ENCODE data around the gene CERKL.

CERKL gene

DNA sequence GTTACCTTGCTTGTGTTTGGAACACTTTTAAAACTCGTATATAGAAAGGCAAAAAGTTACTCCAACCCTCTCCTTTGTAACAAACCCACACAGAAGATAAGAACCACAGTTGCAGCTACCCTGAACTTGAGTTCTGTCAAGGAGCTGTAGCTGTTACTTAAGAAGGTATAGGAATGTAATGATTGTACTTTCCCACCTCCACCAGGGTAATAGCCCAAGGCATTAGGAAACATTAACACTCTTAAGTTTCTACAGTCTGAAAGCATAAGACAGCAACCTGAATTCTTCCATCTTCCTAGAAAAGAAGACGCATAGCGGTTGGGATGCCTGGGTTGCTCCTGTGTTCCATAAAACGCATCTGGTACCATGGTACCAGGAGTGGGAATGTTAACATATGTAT, 156.7 kb downstream of the CERKL start:
- no peak for DNase-seq (ENCODE audit: low spot score)

DNA sequence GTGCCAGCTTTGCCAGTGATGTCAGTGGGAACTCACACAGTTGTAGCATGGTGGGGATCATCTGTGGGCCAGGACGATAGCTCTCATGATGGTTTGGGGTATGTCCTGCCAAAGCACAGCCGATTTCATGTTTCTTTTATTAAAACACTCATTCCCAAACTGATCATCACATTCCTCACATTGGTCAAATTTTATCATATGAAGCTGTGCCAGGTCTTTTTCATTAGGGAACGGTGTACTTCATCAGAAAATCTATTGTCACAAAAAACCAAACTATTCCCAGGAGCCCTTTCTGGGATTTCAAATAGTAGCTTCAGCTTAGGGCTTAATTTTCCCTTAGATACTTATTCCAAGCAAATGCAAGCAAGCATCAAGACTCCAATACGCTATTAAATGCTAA, 157.7 kb downstream of the CERKL start:
- DNase-seq (ENCODE audit: low spot score): no peak

Measured in AG20443 (cell line).